Endodermal cell (in vitro differentiated cells): ENCODE results near the gene INO80C. TPM values are rescaled to one million over a fixed set of nuclear protein-coding genes. Genes with fewer than 3 reads are reported as not detected.

Experiments used
- DNase-seq: peaks from one replicate; pipeline ENCODE4 v3.0.0-alpha.2; 2017
- H3K27ac ChIP-seq: 2 replicates; pipeline ENCODE4 v1.5.1; 2013; ENCODE audit warnings: mild to moderate bottlenecking, low read depth, low read length, moderate library complexity
- H3K27me3 ChIP-seq: 2 replicates; pipeline ENCODE4 v1.6.1; 2013; ENCODE audit warnings: mild to moderate bottlenecking, low read length, moderate library complexity; ENCODE audit not compliant: insufficient read depth, control insufficient read depth, poor library complexity, severe bottlenecking
- H3K36me3 ChIP-seq: 2 replicates; pipeline ENCODE4 v1.7.0; 2013; ENCODE audit warnings: mild to moderate bottlenecking, low read length, moderate library complexity; ENCODE audit not compliant: control insufficient read depth, insufficient read depth
- H3K4me1 ChIP-seq: one replicate; pipeline ENCODE4 v1.7.0; 2013; ENCODE audit warnings: low read length; ENCODE audit not compliant: control insufficient read depth, insufficient read depth
- H3K4me3 ChIP-seq: 2 replicates; pipeline ENCODE4 v1.5.1; 2013; ENCODE audit warnings: mild to moderate bottlenecking, low read length, moderate library complexity
- H3K9ac ChIP-seq: 2 replicates; pipeline ENCODE4 v1.6.1; 2013; ENCODE audit warnings: mild to moderate bottlenecking, low read length, moderate library complexity; ENCODE audit not compliant: poor library complexity, severe bottlenecking; ENCODE audit errors: extremely low read depth
- H3K9me3 ChIP-seq: 2 replicates; pipeline ENCODE4 v1.6.1; 2013; ENCODE audit warnings: mild to moderate bottlenecking, low read length, moderate library complexity; ENCODE audit not compliant: control insufficient read depth
- H3K27ac Mint-ChIP-seq: 2 replicates; pipeline ENCODE4 v1.8.0; 2020; ENCODE audit warnings: mixed read lengths
- H3K27me3 Mint-ChIP-seq: 2 replicates; pipeline ENCODE4 v1.8.0; 2021; ENCODE audit warnings: mild to moderate bottlenecking, mixed read lengths; ENCODE audit not compliant: insufficient read depth
- H3K36me3 Mint-ChIP-seq: 2 replicates; pipeline ENCODE4 v1.8.0; 2020; ENCODE audit warnings: low read depth, mixed read lengths
- H3K4me1 Mint-ChIP-seq: 2 replicates; pipeline ENCODE4 v1.8.0; 2020; ENCODE audit warnings: mixed read lengths
- H3K4me3 Mint-ChIP-seq: 2 replicates; pipeline ENCODE4 v1.8.0; 2020; ENCODE audit warnings: mild to moderate bottlenecking, moderate library complexity, mixed read lengths
- H3K9me3 Mint-ChIP-seq: 2 replicates; pipeline ENCODE4 v1.8.0; 2020; ENCODE audit warnings: mild to moderate bottlenecking, mixed read lengths
- WGBS, 2 experiments: methylation state at CpG; one replicate each; pipeline versions ENCODE4 v1.1.5 to v1.1.7; 2013; ENCODE audit warnings: missing lambda C conversion rate in 2 of 2, mixed read lengths in 1 of 2; ENCODE audit not compliant: insufficient coverage in 1 of 2, insufficient read length in 1 of 2; 5-methylcytosine and 5-hydroxymethylcytosine counted together
- total RNA-seq, 2 donors: library from RNA; stranded (reverse); fragmentation: NEBNext Ultra II Directional in 1 of 2; extraction: Animal tissue kit (Norgen Biotek cat#: 25700) in 1 of 2; gene quantifications; 2 replicates in 1 of 2; 3 replicates in 1 of 2; pipeline ENCODE4 v1.2.1, GENCODE V29; 2021
- TF ChIP-seq, protein P1 (sequence below): fragments of 200-600 bp; sonication (generic); conservative IDR thresholded peaks from 2 replicates; pipeline ENCODE4 v1.5.0; 2021; ENCODE audit warnings: antibody characterized with exemption, mild to moderate bottlenecking

Gene INO80C
- total RNA-seq, 2 donors from 2014 or later = 31.1 to 31.9 TPM

DNA sequence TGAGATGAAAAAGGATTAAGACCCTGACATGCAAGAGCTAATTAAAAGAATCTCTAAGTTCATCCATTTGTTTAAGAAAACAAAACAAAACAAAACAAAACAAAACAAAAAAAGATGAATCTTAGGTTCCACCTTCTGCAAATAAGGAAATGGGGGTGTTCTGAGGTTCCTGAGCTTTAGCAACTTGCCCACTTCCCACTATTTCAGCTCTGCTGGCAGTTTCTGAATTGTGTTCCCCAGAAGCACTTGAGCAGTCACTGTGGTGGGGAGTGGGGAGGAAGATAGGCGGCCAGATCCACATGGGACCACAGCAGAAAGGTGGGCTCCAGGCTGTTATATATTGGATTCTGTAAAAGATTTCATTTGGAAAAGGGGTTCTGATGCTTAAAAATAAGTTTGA, 20.3 kb downstream of the INO80C start:
- Histone ChIP-seq H3K27me3 (no peaks in the 10 kb centered on the region), H3K4me1 (peaks cover 5% of the 10 kb centered on the region), H3K9ac (no peak overlapping the region), H3K36me3 (peaks cover 31% of the 10 kb centered on the region), H3K27ac (no peak overlapping the region), H3K9me3 (peaks cover 3% of the 10 kb centered on the region), H3K4me3 (no peak overlapping the region)
- Mint-ChIP-seq H3K4me3 (no peak overlapping the region), H3K36me3 (peaks cover 29% of the 10 kb centered on the region), H3K27ac (no peak overlapping the region), H3K4me1 (peaks cover 8% of the 10 kb centered on the region), H3K27me3 (no peaks in the 10 kb centered on the region), H3K9me3 (no peaks in the 10 kb centered on the region)
- DNase-seq = no peak
- WGBS, 2 experiments = 94 to 100% methylated on average over 1 of the region's 1 CpG
- TF ChIP-seq, protein P1, sequence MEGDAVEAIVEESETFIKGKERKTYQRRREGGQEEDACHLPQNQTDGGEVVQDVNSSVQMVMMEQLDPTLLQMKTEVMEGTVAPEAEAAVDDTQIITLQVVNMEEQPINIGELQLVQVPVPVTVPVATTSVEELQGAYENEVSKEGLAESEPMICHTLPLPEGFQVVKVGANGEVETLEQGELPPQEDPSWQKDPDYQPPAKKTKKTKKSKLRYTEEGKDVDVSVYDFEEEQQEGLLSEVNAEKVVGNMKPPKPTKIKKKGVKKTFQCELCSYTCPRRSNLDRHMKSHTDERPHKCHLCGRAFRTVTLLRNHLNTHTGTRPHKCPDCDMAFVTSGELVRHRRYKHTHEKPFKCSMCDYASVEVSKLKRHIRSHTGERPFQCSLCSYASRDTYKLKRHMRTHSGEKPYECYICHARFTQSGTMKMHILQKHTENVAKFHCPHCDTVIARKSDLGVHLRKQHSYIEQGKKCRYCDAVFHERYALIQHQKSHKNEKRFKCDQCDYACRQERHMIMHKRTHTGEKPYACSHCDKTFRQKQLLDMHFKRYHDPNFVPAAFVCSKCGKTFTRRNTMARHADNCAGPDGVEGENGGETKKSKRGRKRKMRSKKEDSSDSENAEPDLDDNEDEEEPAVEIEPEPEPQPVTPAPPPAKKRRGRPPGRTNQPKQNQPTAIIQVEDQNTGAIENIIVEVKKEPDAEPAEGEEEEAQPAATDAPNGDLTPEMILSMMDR = no peak

DNA sequence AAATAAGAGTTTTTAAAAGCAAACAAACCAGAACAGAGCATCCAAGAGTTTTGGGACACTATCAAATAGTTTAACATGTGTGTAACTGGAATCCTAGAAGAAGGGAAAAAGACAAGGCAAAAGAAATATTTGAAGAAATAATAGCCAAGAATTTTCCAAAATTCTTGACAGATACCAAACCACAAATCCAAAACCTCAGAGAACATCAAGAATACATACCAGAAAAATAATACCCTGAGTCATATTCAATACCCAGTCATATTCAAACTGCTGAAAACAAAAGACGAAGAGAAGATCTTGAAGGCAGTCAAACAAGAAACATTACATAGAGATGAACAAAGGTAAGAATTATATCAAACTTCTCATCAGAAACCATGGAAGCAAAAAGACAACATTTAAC, 22.9 kb downstream of the INO80C start:
- H3K4me3 Mint-ChIP-seq = no peak overlapping the region
- H3K9ac ChIP-seq = no peak overlapping the region
- no peaks in the 10 kb centered on the region for H3K27me3 Mint-ChIP-seq
- peaks cover 37% of the 10 kb centered on the region for H3K36me3 Mint-ChIP-seq
- H3K4me3 ChIP-seq = no peak overlapping the region
- no peak for DNase-seq
- peaks cover 31% of the 10 kb centered on the region for H3K36me3 ChIP-seq
- no peak overlapping the region for H3K27ac ChIP-seq
- H3K4me1 ChIP-seq = no peaks in the 10 kb centered on the region
- H3K27ac Mint-ChIP-seq = no peak overlapping the region
- no peaks in the 10 kb centered on the region for H3K9me3 Mint-ChIP-seq
- 89% methylated on average over 1 of the region's 1 CpG; no CpG with 5 or more reads in 1 of the 2 experiments for WGBS, 2 experiments
- H3K27me3 ChIP-seq = no peaks in the 10 kb centered on the region
- TF ChIP-seq, protein P1 = no peak
- H3K9me3 ChIP-seq = peaks cover 3% of the 10 kb centered on the region
- H3K4me1 Mint-ChIP-seq = no peaks in the 10 kb centered on the region

DNA sequence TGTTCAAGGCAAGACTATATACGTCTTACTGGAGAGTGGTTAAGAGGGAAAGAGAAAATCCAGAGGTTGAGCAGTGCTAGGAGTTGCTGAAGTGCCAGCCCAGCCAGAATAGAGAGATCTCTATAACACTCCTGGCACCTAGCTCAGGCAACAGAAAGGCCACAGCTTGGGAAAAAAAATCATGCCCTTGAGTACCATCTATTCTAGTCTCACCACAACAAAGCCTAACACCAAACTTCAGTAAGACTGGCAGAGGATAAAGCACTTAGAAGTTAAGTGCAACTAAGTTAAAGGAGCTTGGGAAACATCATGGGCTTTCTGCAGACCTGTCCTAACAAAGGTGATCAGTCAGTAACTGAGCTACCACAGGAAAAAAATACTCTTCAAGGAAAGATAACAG, 24.2 kb downstream of the INO80C start:
- Mint-ChIP-seq H3K4me3 (no peak overlapping the region), H3K4me1 (no peaks in the 10 kb centered on the region), H3K27me3 (no peaks in the 10 kb centered on the region), H3K27ac (no peak overlapping the region), H3K9me3 (no peaks in the 10 kb centered on the region), H3K36me3 (peaks cover 46% of the 10 kb centered on the region)
- DNase-seq = no peak
- 91 to 100% methylated on average over 1 of the region's 1 CpG for WGBS, 2 experiments
- H3K4me3 ChIP-seq = no peak overlapping the region
- no peak overlapping the region for H3K27ac ChIP-seq
- no peaks in the 10 kb centered on the region for H3K4me1 ChIP-seq
- H3K9ac ChIP-seq = no peak overlapping the region
- no peaks in the 10 kb centered on the region for H3K27me3 ChIP-seq
- TF ChIP-seq, protein P1 = no peak
- peaks cover 3% of the 10 kb centered on the region for H3K9me3 ChIP-seq
- H3K36me3 ChIP-seq = peaks cover 31% of the 10 kb centered on the region
